Measurements from ENCODE around the gene LPA.
"Not testable (repeated sequence)": the region's sequence is repeated elsewhere in the genome, so short reads cannot be mapped to it uniquely, and the experiment has no call there.

DNA sequence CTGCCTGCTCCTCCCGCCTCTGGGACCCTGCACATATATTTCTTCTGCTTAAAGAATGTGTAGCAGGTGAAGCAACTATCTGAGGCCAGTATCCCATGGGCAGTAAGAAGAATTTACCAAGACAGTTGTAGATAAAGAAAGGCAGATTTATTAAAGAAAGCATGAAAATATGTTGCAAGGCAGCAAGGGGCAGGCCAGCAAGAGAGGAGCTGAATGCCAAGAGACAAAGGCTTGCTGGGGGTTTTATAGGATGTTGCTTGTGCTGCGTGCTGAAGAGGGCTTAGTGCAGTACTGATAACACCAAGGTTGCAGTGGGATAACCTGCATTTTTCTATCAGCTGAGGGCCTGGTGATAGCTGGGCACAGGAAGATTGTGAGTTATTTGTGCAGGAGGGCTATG is 31.5 kb upstream of the LPA start:
- not testable (repeated sequence) for TF ChIP-seq POLR2AphosphoS5 (IDR thresholded peaks at IDR 0.05)
- TF ChIP-seq, protein P1, sequence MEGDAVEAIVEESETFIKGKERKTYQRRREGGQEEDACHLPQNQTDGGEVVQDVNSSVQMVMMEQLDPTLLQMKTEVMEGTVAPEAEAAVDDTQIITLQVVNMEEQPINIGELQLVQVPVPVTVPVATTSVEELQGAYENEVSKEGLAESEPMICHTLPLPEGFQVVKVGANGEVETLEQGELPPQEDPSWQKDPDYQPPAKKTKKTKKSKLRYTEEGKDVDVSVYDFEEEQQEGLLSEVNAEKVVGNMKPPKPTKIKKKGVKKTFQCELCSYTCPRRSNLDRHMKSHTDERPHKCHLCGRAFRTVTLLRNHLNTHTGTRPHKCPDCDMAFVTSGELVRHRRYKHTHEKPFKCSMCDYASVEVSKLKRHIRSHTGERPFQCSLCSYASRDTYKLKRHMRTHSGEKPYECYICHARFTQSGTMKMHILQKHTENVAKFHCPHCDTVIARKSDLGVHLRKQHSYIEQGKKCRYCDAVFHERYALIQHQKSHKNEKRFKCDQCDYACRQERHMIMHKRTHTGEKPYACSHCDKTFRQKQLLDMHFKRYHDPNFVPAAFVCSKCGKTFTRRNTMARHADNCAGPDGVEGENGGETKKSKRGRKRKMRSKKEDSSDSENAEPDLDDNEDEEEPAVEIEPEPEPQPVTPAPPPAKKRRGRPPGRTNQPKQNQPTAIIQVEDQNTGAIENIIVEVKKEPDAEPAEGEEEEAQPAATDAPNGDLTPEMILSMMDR (IDR thresholded peaks at IDR 0.05) = not testable (repeated sequence)
